Activated CD4-positive, alpha-beta T cell treated with anti-CD3 and anti-CD28 coated beads, Interleukin-2, amount 50 U/mL, for 48 hours (primary cell): ENCODE results near the gene ACTN2.

Experiments used
- DNase-seq, 2 experiments: peaks; one replicate each; pipeline ENCODE4 v3.0.0-alpha.2; 2020

ACTN2 gene

DNA sequence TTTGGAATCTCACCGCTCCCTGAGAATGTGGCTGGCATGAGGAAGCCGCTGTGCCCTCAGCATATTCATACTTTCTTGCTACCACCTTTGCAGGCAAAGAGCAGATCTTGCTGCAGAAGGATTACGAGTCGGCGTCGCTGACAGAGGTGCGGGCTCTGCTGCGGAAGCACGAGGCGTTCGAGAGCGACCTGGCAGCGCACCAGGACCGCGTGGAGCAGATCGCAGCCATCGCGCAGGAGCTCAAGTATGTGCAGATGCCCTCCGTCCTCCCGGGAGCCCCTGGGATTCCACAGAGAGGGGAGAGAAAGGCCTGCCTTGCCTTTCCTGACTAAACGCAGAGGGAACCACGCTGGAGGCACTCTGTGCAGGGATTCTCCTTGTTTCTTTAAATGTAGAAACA, 58.2 kb downstream of the ACTN2 start:
- DNase-seq = no peak

DNA sequence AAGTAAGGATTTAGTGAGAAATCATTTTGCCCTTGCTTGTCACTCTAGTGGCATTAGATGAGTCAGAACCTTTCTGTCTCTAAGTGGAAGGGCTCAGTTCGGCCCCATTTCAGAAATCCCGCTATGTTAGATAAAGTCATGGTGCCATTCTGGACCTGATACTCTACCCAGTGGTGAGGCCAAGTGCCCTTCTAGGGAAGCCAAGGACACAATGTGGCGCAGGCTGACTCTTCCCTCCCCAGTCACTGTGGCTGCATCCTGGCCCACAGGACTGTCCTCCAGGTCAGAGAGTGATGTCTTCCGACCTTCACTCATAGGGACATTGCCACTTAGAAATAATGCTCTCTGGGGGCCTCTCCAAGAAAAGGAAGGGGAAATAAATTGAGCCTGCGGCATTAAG, 60.5 kb downstream of the ACTN2 start:
- no peak for DNase-seq

DNA sequence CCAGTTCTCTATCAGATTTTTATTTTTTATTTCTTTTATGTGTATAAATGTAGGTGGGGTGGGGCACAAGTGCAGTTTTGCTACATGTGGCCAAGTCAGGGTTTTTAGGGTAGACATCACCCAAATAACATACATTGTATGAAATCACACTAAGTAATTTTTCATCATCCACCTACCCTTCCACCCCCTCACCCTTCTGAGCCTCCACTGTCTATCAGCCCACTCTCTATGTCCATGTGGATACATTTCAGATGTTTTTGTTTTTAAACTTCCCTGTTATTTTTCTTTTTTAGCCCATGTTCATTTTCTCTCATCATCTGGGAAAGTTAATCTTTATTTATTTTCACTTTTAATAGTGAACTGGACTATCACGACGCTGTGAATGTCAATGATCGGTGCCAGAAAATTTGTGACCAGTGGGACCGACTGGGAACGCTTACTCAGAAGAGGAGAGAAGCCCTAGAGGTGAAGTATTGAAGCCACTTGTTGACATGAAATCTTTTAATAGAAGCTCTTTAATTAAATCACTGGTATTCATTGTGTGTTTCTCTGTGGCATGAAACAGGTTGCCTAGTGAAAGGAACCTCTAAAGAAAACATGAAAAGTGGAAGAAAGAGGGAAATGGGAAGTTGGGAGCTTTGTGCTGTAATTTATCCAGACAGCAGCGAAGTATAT, 61.1 kb downstream of the ACTN2 start:
- no peak for DNase-seq

DNA sequence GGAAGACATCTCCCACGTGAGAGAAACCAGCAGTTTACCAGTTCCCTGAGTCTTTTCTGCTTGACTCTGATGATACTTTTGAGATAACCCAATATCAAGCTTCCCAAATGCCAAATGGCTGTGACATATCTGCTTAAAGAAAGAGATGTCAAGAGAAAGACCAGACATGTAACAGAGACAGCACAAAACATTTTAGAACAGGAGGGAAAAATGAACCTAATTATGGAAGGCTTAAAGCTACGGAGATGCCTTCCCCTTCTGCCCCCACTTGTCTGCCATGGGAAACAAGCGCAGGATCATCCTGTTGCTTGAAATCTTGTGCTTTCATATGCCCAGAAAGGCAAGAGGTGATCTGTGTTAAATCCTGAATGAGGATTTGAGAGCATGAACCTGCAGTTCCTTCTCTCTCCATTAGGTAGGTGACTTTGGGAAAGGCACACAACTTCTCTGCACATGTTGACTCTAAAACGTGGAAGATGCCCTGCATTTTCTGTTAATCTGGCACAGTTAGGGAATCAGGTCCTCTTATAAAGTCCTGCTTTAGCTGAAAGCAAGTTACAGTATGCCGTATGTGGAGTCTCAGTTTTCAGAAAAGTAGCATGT, 62.1 kb downstream of the ACTN2 start:
- DNase-seq = no peak

DNA sequence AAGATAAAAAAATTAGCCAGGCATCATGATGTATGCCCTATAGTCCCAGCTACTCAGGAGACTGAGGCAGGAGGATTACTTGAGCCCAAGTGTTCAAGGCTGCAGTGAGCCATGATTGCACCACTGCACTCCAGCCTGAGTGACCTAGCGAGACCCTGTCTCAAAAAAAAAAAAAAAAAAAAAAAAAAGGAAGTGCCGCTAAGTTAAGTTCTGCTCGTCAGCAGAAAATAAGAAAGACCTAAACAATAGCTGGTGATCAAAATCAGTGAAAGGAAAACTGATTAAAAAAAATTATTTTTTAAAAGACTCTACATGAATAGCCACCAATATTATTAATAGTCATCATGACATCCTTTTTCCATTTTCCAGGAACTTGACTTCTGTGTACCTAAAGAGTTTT, 64.6 kb downstream of the ACTN2 start:
- no peak for DNase-seq

DNA sequence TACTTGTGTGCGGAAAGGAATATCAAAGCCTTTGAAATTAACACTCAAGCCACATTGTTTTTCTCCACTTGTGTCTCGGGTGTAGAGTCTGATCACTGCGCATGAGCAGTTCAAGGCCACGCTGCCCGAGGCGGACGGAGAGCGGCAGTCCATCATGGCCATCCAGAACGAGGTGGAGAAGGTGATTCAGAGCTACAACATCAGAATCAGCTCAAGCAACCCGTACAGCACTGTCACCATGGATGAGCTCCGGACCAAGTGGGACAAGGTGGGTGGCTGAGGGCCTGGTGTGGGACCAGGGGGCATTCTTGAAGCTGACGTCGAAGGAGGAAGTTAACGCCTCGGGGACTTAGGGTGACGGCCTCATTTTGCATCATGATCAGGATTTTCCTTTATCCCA, 65.1 kb downstream of the ACTN2 start:
- no peak for DNase-seq

- DNase-seq = no peak
Observed at GRCh38 chr1:236751935-236752334, 65.6 kb downstream of the ACTN2 start.

- DNase-seq = no peak
Observed at GRCh38 chr1:236753516-236753915, 67.2 kb downstream of the ACTN2 start.

- DNase-seq = no peak
Observed at GRCh38 chr1:236753964-236754363, 67.7 kb downstream of the ACTN2 start.

- no peak for DNase-seq
Observed at GRCh38 chr1:236754525-236755210, 68.4 kb downstream of the ACTN2 start.

DNA sequence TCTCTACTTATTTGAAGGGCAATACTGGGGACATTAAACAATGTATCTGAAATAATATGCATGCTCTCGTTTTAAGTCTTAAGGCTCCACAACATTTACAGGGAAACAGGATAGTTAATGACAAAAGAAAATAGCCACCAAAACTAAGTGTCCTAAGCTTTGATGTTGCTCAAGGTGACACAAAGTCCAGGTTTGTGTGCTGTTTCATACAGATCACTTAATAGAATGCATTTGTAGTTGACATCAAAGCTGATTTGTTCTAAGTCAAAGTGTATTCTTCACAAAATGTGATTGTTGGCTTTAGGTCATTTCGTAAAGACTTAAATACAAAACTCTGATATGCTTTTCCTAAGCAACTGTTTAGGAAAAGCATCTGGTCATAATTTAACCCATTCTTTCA, 71.3 kb downstream of the ACTN2 start:
- no peak for DNase-seq

DNA sequence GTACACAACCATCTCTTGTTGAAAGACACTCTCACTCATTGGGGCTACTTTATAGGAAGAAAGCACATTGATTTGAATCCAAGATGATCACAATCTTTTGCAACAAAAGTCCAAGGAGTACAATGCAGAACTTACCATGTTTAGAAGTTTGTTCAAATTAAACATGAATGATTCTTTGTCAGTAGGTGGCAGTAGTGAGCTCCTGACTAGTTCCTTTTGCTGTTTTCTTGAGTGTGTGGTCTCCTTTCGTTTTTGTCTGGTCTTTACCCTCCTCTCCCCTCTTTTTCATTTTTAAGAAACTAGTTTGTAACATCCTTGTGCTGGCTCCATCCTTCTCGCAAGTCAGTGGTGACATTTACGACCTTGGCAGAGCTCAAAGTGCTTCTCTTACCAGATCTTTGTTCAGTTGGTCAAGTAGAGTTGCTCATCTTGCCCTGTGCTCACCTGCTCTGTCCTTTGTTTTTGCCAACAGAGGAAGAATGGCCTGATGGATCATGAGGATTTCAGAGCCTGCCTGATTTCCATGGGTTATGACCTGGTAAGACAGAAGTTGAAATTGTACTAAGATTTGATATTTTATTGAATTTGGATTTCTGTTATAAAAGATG, 73.1 kb downstream of the ACTN2 start:
- DNase-seq = peak in 1 of 2 experiments; percentile 5

- DNase-seq = no peak
Observed at GRCh38 chr1:236760480-236760879, 74.2 kb downstream of the ACTN2 start.

- DNase-seq = no peak
Observed at GRCh38 chr1:236760986-236761385, 74.7 kb downstream of the ACTN2 start.

GRCh38 chr1:236761397-236762132, 75.3 kb downstream of the ACTN2 start:
- DNase-seq = no peak

DNA sequence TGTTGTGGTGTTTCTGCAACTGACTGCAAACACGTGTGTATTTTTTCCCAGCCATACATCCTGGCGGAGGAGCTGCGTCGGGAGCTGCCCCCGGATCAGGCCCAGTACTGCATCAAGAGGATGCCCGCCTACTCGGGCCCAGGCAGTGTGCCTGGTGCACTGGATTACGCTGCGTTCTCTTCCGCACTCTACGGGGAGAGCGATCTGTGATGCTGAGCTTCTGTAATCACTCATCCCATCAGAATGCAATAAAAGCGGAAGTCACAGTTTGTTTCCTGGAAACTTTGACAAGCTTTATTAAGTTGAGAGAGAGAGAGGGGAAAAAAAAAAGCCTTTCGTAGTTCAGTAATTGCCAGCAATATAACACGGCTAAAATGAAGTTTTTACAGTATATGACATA, 76.1 kb downstream of the ACTN2 start:
- DNase-seq = no peak

DNA sequence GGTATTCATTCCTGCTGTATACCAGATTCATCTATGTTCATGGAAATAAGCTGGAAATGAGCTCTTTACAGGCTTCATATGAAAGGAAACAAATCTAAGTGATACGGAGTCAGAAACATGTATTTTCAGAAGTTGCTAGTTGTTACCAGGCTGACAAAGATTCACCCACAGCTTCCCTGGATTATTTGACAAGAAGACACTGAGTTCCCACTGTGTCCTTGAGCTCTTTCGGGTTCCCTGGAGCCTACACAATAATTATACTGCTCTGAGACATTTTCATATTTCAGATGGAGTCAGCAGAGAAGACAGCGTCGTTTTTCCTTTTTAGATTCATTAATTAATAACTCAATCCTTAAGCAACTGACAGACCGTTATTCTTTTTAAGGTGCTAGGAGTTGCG, 79.5 kb downstream of the ACTN2 start:
- DNase-seq = no peak

DNA sequence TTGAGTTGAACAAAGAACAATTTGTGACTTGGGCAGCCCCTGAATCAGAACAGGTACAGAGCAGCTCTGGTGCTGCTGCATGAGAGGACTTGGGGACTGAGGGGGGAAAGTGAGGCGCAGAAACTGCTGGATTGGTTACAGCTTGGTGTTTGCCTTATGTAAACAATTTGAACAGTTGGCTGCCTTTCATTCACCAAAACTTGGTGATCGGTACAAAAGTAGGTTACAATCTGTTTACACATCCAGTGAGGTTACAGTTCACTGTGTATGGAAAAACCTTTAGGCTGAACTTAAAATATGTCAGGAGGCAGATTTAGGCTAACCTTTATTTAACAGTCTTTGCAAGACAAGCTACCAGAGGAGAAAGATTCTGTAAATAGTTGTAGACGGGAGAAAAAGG, 80.2 kb downstream of the ACTN2 start:
- DNase-seq = no peak

DNA sequence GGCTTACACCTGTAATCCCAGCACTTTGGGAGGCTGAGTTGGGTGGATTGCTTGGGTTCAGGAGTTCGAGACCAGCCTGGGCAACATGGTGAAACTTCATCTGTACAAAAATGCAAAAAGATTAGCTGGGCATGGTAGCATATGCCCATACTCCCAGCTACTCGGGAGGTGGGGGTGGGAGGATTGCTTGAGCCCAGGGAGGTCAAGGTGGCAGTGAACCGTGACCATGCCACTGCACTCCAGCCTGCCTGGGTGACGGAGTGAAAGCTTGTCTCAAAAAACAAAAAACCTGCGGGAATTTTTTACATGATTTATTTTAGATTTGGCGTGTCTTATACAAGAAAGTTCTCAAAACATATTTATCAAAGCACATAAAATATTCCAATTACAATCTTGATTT, 81.0 kb downstream of the ACTN2 start:
- DNase-seq = no peak

GRCh38 chr1:236768601-236769000, 82.3 kb downstream of the ACTN2 start:
- no peak for DNase-seq

DNA sequence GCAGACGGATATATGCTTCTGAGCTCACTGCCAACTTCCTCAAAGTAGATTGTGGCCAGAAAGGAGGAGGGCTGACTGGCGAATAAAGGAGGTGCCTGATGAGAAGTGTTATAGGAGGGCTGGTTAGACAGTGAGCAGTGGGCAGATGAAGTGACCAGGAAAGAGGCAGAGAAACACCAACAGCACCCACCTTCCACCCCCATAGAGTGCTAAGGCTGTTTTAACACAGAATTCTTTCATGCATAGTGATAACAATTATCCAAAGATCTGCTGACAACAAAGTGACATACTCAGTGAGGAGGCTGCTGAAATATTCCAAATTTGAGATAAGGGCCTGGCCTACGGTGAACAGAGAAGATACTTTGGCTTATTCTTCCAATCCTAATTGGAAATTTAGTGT, 87.6 kb downstream of the ACTN2 start:
- DNase-seq = no peak

DNA sequence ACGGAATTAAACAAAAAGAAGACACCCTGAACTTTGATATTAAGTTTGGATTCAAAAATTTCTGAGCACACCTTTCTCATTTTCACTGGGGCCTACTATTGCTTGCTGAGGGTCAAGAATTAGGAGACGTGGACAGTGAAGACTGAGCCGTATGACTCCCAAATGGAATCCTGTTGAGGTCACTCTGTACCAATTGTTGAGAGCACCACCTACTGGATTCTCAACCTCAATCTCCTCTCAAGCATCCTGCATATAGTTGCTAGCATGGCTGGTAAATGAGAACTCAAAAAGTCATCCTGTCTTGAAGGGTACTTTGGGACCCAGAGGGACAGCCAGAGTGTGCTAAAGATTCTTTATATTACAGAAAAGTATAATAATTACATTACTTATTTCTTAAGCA, 88.6 kb downstream of the ACTN2 start:
- no peak for DNase-seq

- no peak for DNase-seq
Observed at GRCh38 chr1:236779312-236779711, 93.0 kb downstream of the ACTN2 start.
